Naive thymus-derived CD8-positive, alpha-beta T cell (primary cell): ENCODE measurements around the gene PTBP3. TPM values are rescaled to one million over a fixed set of nuclear protein-coding genes. Genes with fewer than 3 reads are reported as not detected.

ENCODE experiments used
- ATAC-seq, 2 donors: fragments of 150-1000 bp; cut with Tn5 transposase in 1 of 2; sonication (Bioruptor Pico), chemical (Tn5 transposase) in 1 of 2; 1 replicate in 1 of 2; 2 replicates in 1 of 2; pipeline ENCODE4 v1.10.0; 2021; ENCODE audit warnings: mild to moderate bottlenecking in 2 of 2, moderate library complexity in 2 of 2
- POLR2A ChIA-PET: fragments of 350-600 bp; sonication (Branson Sonifier 250); formaldehyde crosslinking; loops from one replicate; lab custom pipeline; 2021; ENCODE audit warnings: antibody characterized with exemption; lab: Charles Lee
- DNase-seq, 10 donors: peaks; one replicate each; pipeline versions ENCODE4 v3.0.0 to v3.0.0-alpha.2; 2020 to 2022
- H3K27ac Mint-ChIP-seq, 10 donors: one replicate each; pipeline ENCODE4 v1.8.0; 2020 to 2022; ENCODE audit warnings: mild to moderate bottlenecking in 10 of 10, mixed read lengths in 10 of 10, moderate library complexity in 4 of 10, inconsistent platforms in 1 of 10
- H3K27me3 Mint-ChIP-seq, 5 donors: one replicate each; pipeline ENCODE4 v1.8.0; 2021 to 2022; ENCODE audit warnings: mixed read lengths in 5 of 5
- H3K36me3 Mint-ChIP-seq, 3 donors: one replicate each; pipeline ENCODE4 v1.8.0; 2020 to 2022; ENCODE audit warnings: mixed read lengths in 3 of 3, mild to moderate bottlenecking in 2 of 3, inconsistent platforms in 1 of 3
- H3K4me1 Mint-ChIP-seq, 4 donors: one replicate each; pipeline ENCODE4 v1.8.0; 2021 to 2022; ENCODE audit warnings: mixed read lengths in 4 of 4
- H3K4me3 Mint-ChIP-seq, 10 donors: one replicate each; pipeline ENCODE4 v1.8.0; 2020 to 2022; ENCODE audit warnings: mild to moderate bottlenecking in 10 of 10, mixed read lengths in 10 of 10, moderate library complexity in 6 of 10, inconsistent platforms in 1 of 10
- H3K9me3 Mint-ChIP-seq, 9 donors: one replicate each; pipeline ENCODE4 v1.8.0; 2020 to 2022; ENCODE audit warnings: mixed read lengths in 9 of 9, mild to moderate bottlenecking in 3 of 9, inconsistent platforms in 1 of 9, moderate library complexity in 1 of 9
- polyA plus RNA-seq, 3 donors: library from polyadenylated mRNA; unstranded; fragments of 300-500 nt; fragmentation: Illumina TruSeq; gene quantifications; one replicate each; pipeline ENCODE4 v1.2.3, GENCODE V29; 2021
- total RNA-seq, 8 experiments: library from RNA in 2 of 8; stranded (reverse) in 2 of 8; gene quantifications; one replicate each; pipeline ENCODE4 v1.2.3 and lab custom pipeline; 2021 to 2026

The PTBP3 gene
- total and polyA plus RNA-seq, 5 experiments from 2014 or later, result 32.1 to 123 (median 51.0) TPM

GRCh38 chr9:112315331-112316257, 17.8 kb downstream of the PTBP3 start:
- H3K27ac Mint-ChIP-seq, result peak overlapping the region in 9 of 10 donors; percentile 2 to 80 (median 60)
- POLR2A ChIA-PET, result interaction anchor here (1.1 to 1.3 kb wide), 2 partner anchors 10 to 92 kb away, joined by 5 to 6 read pairs; no protein-coding TSS in a partner anchor
- H3K9me3 Mint-ChIP-seq, result peaks cover 0 to 2% (median 0%) of the 10 kb centered on the region in 9 donors
- no peak for ATAC-seq
- DNase-seq, result no peak
- peaks cover 22 to 93% (median 70%) of the 10 kb centered on the region in 4 donors for H3K4me1 Mint-ChIP-seq
- peaks cover 0 to 8% (median 6%) of the 10 kb centered on the region in 3 donors for H3K36me3 Mint-ChIP-seq
- H3K27me3 Mint-ChIP-seq, result no peaks in the 10 kb centered on the region
- H3K4me3 Mint-ChIP-seq, result peak overlapping the region in 9 of 10 donors; percentile 8 to 87 (median 56)

- Mint-ChIP-seq H3K36me3 (peaks cover 0 to 12% (median 4%) of the 10 kb centered on the region in 3 donors), H3K4me3 (peak overlapping the region in 2 of 10 donors; percentile 8 to 30), H3K27ac (peak overlapping the region in 1 of 10 donors; percentile 46), H3K4me1 (peaks cover 19 to 87% (median 63%) of the 10 kb centered on the region in 4 donors), H3K27me3 (no peaks in the 10 kb centered on the region), H3K9me3 (no peaks in the 10 kb centered on the region)
- no peak for DNase-seq
- no peak for ATAC-seq
- POLR2A ChIA-PET, result no interaction called here
These were observed 21.3 kb downstream of the PTBP3 start for GRCh38 chr9:112312139-112312538.

- Mint-ChIP-seq H3K4me3 (no peak overlapping the region), H3K36me3 (peaks cover 0 to 15% (median 4%) of the 10 kb centered on the region in 3 donors), H3K27me3 (no peaks in the 10 kb centered on the region), H3K27ac (no peak overlapping the region), H3K9me3 (no peaks in the 10 kb centered on the region), H3K4me1 (peaks cover 19 to 83% (median 58%) of the 10 kb centered on the region in 4 donors)
- POLR2A ChIA-PET, result no interaction called here
- no peak for ATAC-seq
- no peak for DNase-seq
These were observed 21.9 kb downstream of the PTBP3 start for GRCh38 chr9:112311497-112311896.

- H3K4me3 Mint-ChIP-seq, result peak overlapping the region in 3 of 10 donors; percentile 6 to 19 (median 10)
- peaks cover 16 to 80% (median 51%) of the 10 kb centered on the region in 4 donors for H3K4me1 Mint-ChIP-seq
- DNase-seq (no peak), ATAC-seq (no peak)
- H3K27ac Mint-ChIP-seq, result peak overlapping the region in 2 of 10 donors; percentile 12 to 24
- H3K9me3 Mint-ChIP-seq, result no peaks in the 10 kb centered on the region
- peaks cover 0 to 15% (median 4%) of the 10 kb centered on the region in 3 donors for H3K36me3 Mint-ChIP-seq
- POLR2A ChIA-PET, result no interaction called here
- H3K27me3 Mint-ChIP-seq, result no peaks in the 10 kb centered on the region
These were observed 22.6 kb downstream of the PTBP3 start for GRCh38 chr9:112310826-112311225.

GRCh38 chr9:112308588-112308987, 24.8 kb downstream of the PTBP3 start:
- no peak for DNase-seq
- POLR2A ChIA-PET, result interaction anchor here (0.6 kb wide), 1 partner anchor 305 kb away, joined by 4 read pairs; no protein-coding TSS in a partner anchor
- Mint-ChIP-seq H3K36me3 (peaks cover 0 to 14% (median 4%) of the 10 kb centered on the region in 3 donors), H3K4me1 (peaks cover 11 to 74% (median 44%) of the 10 kb centered on the region in 4 donors), H3K9me3 (no peaks in the 10 kb centered on the region), H3K27ac (peak overlapping the region in 2 of 10 donors; percentile 27 to 31), H3K27me3 (no peaks in the 10 kb centered on the region), H3K4me3 (no peak overlapping the region)
- no peak for ATAC-seq

GRCh38 chr9:112301420-112301819, 32.0 kb downstream of the PTBP3 start:
- H3K4me1 Mint-ChIP-seq, result peaks cover 11 to 71% (median 51%) of the 10 kb centered on the region in 4 donors
- H3K27ac Mint-ChIP-seq, result peak overlapping the region in 5 of 10 donors; percentile 0 to 45 (median 20)
- H3K27me3 Mint-ChIP-seq, result no peaks in the 10 kb centered on the region
- POLR2A ChIA-PET, result no interaction called here
- H3K9me3 Mint-ChIP-seq, result no peaks in the 10 kb centered on the region
- peaks cover 5 to 20% (median 6%) of the 10 kb centered on the region in 3 donors for H3K36me3 Mint-ChIP-seq
- H3K4me3 Mint-ChIP-seq, result peak overlapping the region in 4 of 10 donors; percentile 0 to 12 (median 10)
- DNase-seq, result no peak
- ATAC-seq, result peak in 1 of 2 donors; percentile 42

- no peaks in the 10 kb centered on the region for H3K9me3 Mint-ChIP-seq
- H3K27ac Mint-ChIP-seq, result peak overlapping the region in 4 of 10 donors; percentile 6 to 60 (median 44)
- peaks cover 14 to 33% (median 17%) of the 10 kb centered on the region in 3 donors for H3K36me3 Mint-ChIP-seq
- no peaks in the 10 kb centered on the region for H3K27me3 Mint-ChIP-seq
- H3K4me3 Mint-ChIP-seq, result peak overlapping the region in 1 of 10 donors; percentile 6
- POLR2A ChIA-PET, result no interaction called here
- no peak for ATAC-seq
- DNase-seq, result no peak
- peaks cover 12 to 60% (median 51%) of the 10 kb centered on the region in 4 donors for H3K4me1 Mint-ChIP-seq
These were observed 33.9 kb downstream of the PTBP3 start for GRCh38 chr9:112299514-112299913.

GRCh38 chr9:112296929-112297328, 36.5 kb downstream of the PTBP3 start:
- H3K36me3 Mint-ChIP-seq, result peaks cover 14 to 54% (median 35%) of the 10 kb centered on the region in 3 donors
- H3K27me3 Mint-ChIP-seq, result no peaks in the 10 kb centered on the region
- no peak overlapping the region for H3K4me3 Mint-ChIP-seq
- no peak for DNase-seq
- POLR2A ChIA-PET, result interaction anchor here (0.6 kb wide), 1 partner anchor 10 kb away, joined by 3 read pairs; no protein-coding TSS in a partner anchor
- H3K9me3 Mint-ChIP-seq, result no peaks in the 10 kb centered on the region
- peaks cover 16 to 58% (median 49%) of the 10 kb centered on the region in 4 donors for H3K4me1 Mint-ChIP-seq
- ATAC-seq, result no peak
- peak overlapping the region in 1 of 10 donors; percentile 46 for H3K27ac Mint-ChIP-seq

GRCh38 chr9:112295174-112295573, 38.2 kb downstream of the PTBP3 start:
- POLR2A ChIA-PET, result no interaction called here
- no peak for DNase-seq
- ATAC-seq, result no peak
- no peaks in the 10 kb centered on the region for H3K27me3 Mint-ChIP-seq
- H3K36me3 Mint-ChIP-seq, result peaks cover 20 to 68% (median 43%) of the 10 kb centered on the region in 3 donors
- no peak overlapping the region for H3K4me3 Mint-ChIP-seq
- no peaks in the 10 kb centered on the region for H3K9me3 Mint-ChIP-seq
- no peak overlapping the region for H3K27ac Mint-ChIP-seq
- H3K4me1 Mint-ChIP-seq, result peaks cover 14 to 51% (median 47%) of the 10 kb centered on the region in 4 donors

GRCh38 chr9:112288029-112288428, 45.4 kb downstream of the PTBP3 start:
- Mint-ChIP-seq H3K4me3 (no peak overlapping the region), H3K27me3 (no peaks in the 10 kb centered on the region), H3K9me3 (peaks cover 0 to 34% (median 18%) of the 10 kb centered on the region in 9 donors), H3K27ac (peak overlapping the region in 3 of 10 donors; percentile 27 to 74 (median 38)), H3K36me3 (peaks cover 47 to 87% (median 76%) of the 10 kb centered on the region in 3 donors), H3K4me1 (peaks cover 13 to 34% (median 30%) of the 10 kb centered on the region in 4 donors)
- no peak for DNase-seq
- ATAC-seq, result no peak
- POLR2A ChIA-PET, result no interaction called here

GRCh38 chr9:112286926-112287325, 46.5 kb downstream of the PTBP3 start:
- peaks cover 50 to 79% (median 71%) of the 10 kb centered on the region in 3 donors for H3K36me3 Mint-ChIP-seq
- H3K27ac Mint-ChIP-seq, result peak overlapping the region in 2 of 10 donors; percentile 18 to 85
- POLR2A ChIA-PET, result interaction anchor here (0.6 kb wide), 1 partner anchor 10 kb away, joined by 3 read pairs; no protein-coding TSS in a partner anchor
- peaks cover 13 to 34% (median 26%) of the 10 kb centered on the region in 4 donors for H3K4me1 Mint-ChIP-seq
- H3K9me3 Mint-ChIP-seq, result peaks cover 0 to 37% (median 20%) of the 10 kb centered on the region in 9 donors
- ATAC-seq (no peak), DNase-seq (no peak)
- H3K4me3 Mint-ChIP-seq, result no peak overlapping the region
- H3K27me3 Mint-ChIP-seq, result no peaks in the 10 kb centered on the region

- no peak overlapping the region for H3K4me3 Mint-ChIP-seq
- no peak for DNase-seq
- H3K9me3 Mint-ChIP-seq, result peaks cover 0 to 37% (median 20%) of the 10 kb centered on the region in 9 donors
- ATAC-seq, result no peak
- POLR2A ChIA-PET, result no interaction called here
- H3K36me3 Mint-ChIP-seq, result peaks cover 45 to 65% (median 61%) of the 10 kb centered on the region in 3 donors
- H3K27ac Mint-ChIP-seq, result no peak overlapping the region
- H3K27me3 Mint-ChIP-seq, result no peaks in the 10 kb centered on the region
- H3K4me1 Mint-ChIP-seq, result peaks cover 10 to 35% (median 24%) of the 10 kb centered on the region in 4 donors
These were observed 48.4 kb downstream of the PTBP3 start for GRCh38 chr9:112285056-112285455.
